ENCODE measurements around the gene SLC16A11. TPM values are rescaled to one million over a fixed set of nuclear protein-coding genes. Genes with fewer than 3 reads are reported as not detected.

The SLC16A11 gene
- total and polyA plus RNA-seq, 9 of the 15 experiments (the other 6 are each of a cell fraction or from before 2014, with no cell fraction given), result not detected

DNA sequence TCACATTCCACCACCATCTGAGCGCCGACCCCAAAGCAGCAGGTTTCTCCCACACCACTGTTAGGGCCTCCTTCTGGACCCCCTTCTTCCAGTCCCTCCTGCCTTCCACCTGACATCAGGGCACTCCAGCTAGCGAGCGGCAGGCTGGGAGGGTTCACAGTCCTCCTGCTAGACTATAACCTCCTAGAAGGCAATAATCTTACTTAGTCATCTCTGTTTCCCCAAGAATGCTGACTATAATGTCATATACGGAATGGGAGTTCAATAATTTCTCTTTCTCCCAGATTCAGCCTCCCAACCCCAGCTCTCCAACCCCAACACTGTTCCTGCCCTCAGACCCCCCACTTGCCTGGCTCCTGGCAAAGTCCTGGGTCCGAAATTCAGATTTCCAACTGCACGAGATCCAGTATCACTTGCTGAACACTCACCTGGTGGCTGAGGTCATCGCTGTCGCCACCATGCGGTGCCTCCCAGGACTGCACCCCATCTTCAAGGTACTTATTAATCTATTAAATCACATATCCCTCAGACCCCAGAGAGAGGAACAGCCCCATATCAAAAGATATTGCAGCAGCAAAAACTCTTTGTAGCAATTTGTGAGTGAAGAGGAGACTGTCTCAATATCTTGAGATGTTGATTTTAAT is 42.5 kb downstream of the SLC16A11 start (continued):
- TF ChIP-seq, protein P1, sequence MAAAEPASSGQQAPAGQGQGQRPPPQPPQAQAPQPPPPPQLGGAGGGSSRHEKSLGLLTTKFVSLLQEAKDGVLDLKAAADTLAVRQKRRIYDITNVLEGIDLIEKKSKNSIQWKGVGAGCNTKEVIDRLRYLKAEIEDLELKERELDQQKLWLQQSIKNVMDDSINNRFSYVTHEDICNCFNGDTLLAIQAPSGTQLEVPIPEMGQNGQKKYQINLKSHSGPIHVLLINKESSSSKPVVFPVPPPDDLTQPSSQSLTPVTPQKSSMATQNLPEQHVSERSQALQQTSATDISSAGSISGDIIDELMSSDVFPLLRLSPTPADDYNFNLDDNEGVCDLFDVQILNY (CRISPR knock-in tag; IDR thresholded peaks at IDR 0.05), result no peak
- TF ChIP-seq STAG1 (CRISPR knock-in tag; IDR thresholded peaks at IDR 0.05; ENCODE audit: borderline replicate concordance), result peak; percentile 16; the same call in 1 of the 2 replicates
- no peak for TF ChIP-seq ZNF707 (CRISPR knock-in tag; conservative IDR thresholded peaks at IDR 0.05)
- no peak for TF ChIP-seq ZNF586 (CRISPR knock-in tag; conservative IDR thresholded peaks at IDR 0.05)
- no peak for TF ChIP-seq ZNF24 (IDR thresholded peaks at IDR 0.05)
- TF ChIP-seq ZNF316 (IDR thresholded peaks at IDR 0.05), result peak; percentile 53; the same call in 1 of the 2 replicates
- TF ChIP-seq, protein P2, sequence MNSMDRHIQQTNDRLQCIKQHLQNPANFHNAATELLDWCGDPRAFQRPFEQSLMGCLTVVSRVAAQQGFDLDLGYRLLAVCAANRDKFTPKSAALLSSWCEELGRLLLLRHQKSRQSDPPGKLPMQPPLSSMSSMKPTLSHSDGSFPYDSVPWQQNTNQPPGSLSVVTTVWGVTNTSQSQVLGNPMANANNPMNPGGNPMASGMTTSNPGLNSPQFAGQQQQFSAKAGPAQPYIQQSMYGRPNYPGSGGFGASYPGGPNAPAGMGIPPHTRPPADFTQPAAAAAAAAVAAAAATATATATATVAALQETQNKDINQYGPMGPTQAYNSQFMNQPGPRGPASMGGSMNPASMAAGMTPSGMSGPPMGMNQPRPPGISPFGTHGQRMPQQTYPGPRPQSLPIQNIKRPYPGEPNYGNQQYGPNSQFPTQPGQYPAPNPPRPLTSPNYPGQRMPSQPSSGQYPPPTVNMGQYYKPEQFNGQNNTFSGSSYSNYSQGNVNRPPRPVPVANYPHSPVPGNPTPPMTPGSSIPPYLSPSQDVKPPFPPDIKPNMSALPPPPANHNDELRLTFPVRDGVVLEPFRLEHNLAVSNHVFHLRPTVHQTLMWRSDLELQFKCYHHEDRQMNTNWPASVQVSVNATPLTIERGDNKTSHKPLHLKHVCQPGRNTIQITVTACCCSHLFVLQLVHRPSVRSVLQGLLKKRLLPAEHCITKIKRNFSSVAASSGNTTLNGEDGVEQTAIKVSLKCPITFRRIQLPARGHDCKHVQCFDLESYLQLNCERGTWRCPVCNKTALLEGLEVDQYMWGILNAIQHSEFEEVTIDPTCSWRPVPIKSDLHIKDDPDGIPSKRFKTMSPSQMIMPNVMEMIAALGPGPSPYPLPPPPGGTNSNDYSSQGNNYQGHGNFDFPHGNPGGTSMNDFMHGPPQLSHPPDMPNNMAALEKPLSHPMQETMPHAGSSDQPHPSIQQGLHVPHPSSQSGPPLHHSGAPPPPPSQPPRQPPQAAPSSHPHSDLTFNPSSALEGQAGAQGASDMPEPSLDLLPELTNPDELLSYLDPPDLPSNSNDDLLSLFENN (IDR thresholded peaks at IDR 0.05; ENCODE audit: low read depth in 2 of 2, low read length in 2 of 2), result no peak
- no peak for TF ChIP-seq SRF (CRISPR knock-in tag; IDR thresholded peaks at IDR 0.05)
- no peak for TF ChIP-seq RCOR1 (IDR thresholded peaks at IDR 0.05; ENCODE audit: borderline replicate concordance in 1 of 2, low read depth in 2 of 2, low read length in 2 of 2)
- TF ChIP-seq, protein P3, sequence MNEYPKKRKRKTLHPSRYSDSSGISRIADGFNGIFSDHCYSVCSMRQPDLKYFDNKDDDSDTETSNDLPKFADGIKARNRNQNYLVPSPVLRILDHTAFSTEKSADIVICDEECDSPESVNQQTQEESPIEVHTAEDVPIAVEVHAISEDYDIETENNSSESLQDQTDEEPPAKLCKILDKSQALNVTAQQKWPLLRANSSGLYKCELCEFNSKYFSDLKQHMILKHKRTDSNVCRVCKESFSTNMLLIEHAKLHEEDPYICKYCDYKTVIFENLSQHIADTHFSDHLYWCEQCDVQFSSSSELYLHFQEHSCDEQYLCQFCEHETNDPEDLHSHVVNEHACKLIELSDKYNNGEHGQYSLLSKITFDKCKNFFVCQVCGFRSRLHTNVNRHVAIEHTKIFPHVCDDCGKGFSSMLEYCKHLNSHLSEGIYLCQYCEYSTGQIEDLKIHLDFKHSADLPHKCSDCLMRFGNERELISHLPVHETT (CRISPR knock-in tag; conservative IDR thresholded peaks at IDR 0.05 in 1 of 2, IDR thresholded peaks at IDR 0.05 in 1 of 2), result no peak
- TF ChIP-seq NFATC3 (IDR thresholded peaks at IDR 0.05), result no peak
- no peak for TF ChIP-seq TOE1 (IDR thresholded peaks at IDR 0.05; ENCODE audit: borderline replicate concordance)
- TF ChIP-seq TOE1 (CRISPR knock-in tag; IDR thresholded peaks at IDR 0.05; ENCODE audit: borderline replicate concordance, low read depth), result no peak
- 0 out of 2 replicates have a peak, but pooled peaks have one; percentile 10 for TF ChIP-seq ARID1B (IDR thresholded peaks at IDR 0.05)
- TF ChIP-seq HNRNPLL (IDR thresholded peaks at IDR 0.05; ENCODE audit: low read depth, low read length, poor library complexity, severe bottlenecking), result no peak
- TF ChIP-seq, protein P4, sequence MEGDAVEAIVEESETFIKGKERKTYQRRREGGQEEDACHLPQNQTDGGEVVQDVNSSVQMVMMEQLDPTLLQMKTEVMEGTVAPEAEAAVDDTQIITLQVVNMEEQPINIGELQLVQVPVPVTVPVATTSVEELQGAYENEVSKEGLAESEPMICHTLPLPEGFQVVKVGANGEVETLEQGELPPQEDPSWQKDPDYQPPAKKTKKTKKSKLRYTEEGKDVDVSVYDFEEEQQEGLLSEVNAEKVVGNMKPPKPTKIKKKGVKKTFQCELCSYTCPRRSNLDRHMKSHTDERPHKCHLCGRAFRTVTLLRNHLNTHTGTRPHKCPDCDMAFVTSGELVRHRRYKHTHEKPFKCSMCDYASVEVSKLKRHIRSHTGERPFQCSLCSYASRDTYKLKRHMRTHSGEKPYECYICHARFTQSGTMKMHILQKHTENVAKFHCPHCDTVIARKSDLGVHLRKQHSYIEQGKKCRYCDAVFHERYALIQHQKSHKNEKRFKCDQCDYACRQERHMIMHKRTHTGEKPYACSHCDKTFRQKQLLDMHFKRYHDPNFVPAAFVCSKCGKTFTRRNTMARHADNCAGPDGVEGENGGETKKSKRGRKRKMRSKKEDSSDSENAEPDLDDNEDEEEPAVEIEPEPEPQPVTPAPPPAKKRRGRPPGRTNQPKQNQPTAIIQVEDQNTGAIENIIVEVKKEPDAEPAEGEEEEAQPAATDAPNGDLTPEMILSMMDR (IDR thresholded peaks at IDR 0.05 in 2 of 3, conservative IDR thresholded peaks at IDR 0.05 in 1 of 3; ENCODE audit: insufficient read depth in 2 of 3, low read depth in 1 of 3, low read length in 3 of 3), result peak; percentile 75 to 81 (median 75)
- TF ChIP-seq MTA1 (IDR thresholded peaks at IDR 0.05; ENCODE audit: borderline replicate concordance), result no peak
- TF ChIP-seq CC2D1A (IDR thresholded peaks at IDR 0.05), result 0 out of 2 replicates have a peak, but pooled peaks have one; percentile 41
- no peak for TF ChIP-seq GABPB1 (CRISPR knock-in tag; IDR thresholded peaks at IDR 0.05)
